ENCODE data around the gene SERPINI2.

Gene SERPINI2

GRCh38 chr3:167409611-167410010 is 64.2 kb downstream of the SERPINI2 start:
- H3K4me1 ChIP-seq: no peaks in the 10 kb centered on the region
- no peaks in the 10 kb centered on the region for H3K36me3 ChIP-seq (replicated peaks)
- no peaks in the 10 kb centered on the region for H3K9me3 ChIP-seq
- in situ Hi-C loops (cut with MboI; ENCODE audit: low sequenced_read_pairs): loop anchor here (10.0 to 25.0 kb wide), 3 partner anchors 275 to 603 kb away; no protein-coding TSS in a partner anchor
- H3K27me3 ChIP-seq (ENCODE audit: low read depth): no peaks in the 10 kb centered on the region
- no peak overlapping the region for H3K4me3 ChIP-seq
- no peak for DNase-seq (ENCODE audit: low spot score in 2 of 2)

- H3K36me3 ChIP-seq (replicated peaks): no peaks in the 10 kb centered on the region
- no peaks in the 10 kb centered on the region for H3K27me3 ChIP-seq (ENCODE audit: low read depth)
- in situ Hi-C loops (cut with MboI; ENCODE audit: low sequenced_read_pairs): loop anchor here (10.0 to 25.0 kb wide), 3 partner anchors 278 to 605 kb away; no protein-coding TSS in a partner anchor
- no peak overlapping the region for H3K4me3 ChIP-seq
- no peaks in the 10 kb centered on the region for H3K4me1 ChIP-seq
- peak; percentile 39 to 62 for DNase-seq (ENCODE audit: low spot score in 2 of 2)
- no peaks in the 10 kb centered on the region for H3K9me3 ChIP-seq
Measured at GRCh38 chr3:167406876-167407492, 66.9 kb downstream of the SERPINI2 start.

- Histone ChIP-seq H3K36me3 (replicated peaks) (no peaks in the 10 kb centered on the region), H3K9me3 (no peaks in the 10 kb centered on the region), H3K4me3 (no peak overlapping the region), H3K27me3 (ENCODE audit: low read depth) (no peaks in the 10 kb centered on the region), H3K4me1 (no peaks in the 10 kb centered on the region; the same call in none of the 2 replicates)
- in situ Hi-C loops (cut with MboI; ENCODE audit: low sequenced_read_pairs): no loop called here
- no peak for DNase-seq (ENCODE audit: low spot score in 2 of 2)
Measured at GRCh38 chr3:167397826-167398225, 76.0 kb downstream of the SERPINI2 start.

GRCh38 chr3:167396075-167396474 is 77.8 kb downstream of the SERPINI2 start:
- Histone ChIP-seq H3K4me3 (no peak overlapping the region), H3K4me1 (no peaks in the 10 kb centered on the region; the same call in none of the 2 replicates), H3K9me3 (no peaks in the 10 kb centered on the region), H3K36me3 (replicated peaks) (no peaks in the 10 kb centered on the region), H3K27me3 (ENCODE audit: low read depth) (peaks cover 2% of the 10 kb centered on the region; the same call in 1 of the 2 replicates)
- in situ Hi-C loops (cut with MboI; ENCODE audit: low sequenced_read_pairs): no loop called here
- DNase-seq (ENCODE audit: low spot score in 2 of 2): peak; percentile 8 to 11

GRCh38 chr3:167394003-167394402 is 79.8 kb downstream of the SERPINI2 start:
- peak in 1 of 2 experiments; percentile 4 for DNase-seq (ENCODE audit: low spot score in 2 of 2)
- Histone ChIP-seq H3K9me3 (no peaks in the 10 kb centered on the region), H3K36me3 (replicated peaks) (no peaks in the 10 kb centered on the region), H3K4me3 (no peak overlapping the region), H3K4me1 (no peaks in the 10 kb centered on the region; the same call in none of the 2 replicates), H3K27me3 (ENCODE audit: low read depth) (peaks cover 2% of the 10 kb centered on the region; the same call in 1 of the 2 replicates)
- in situ Hi-C loops (cut with MboI; ENCODE audit: low sequenced_read_pairs): no loop called here
